HS-27A (cell line): ENCODE measurements around the gene DIPK1C.

ENCODE experiments used
- DNase-seq: peaks from one replicate; pipeline ENCODE4 v3.0.0-alpha.2; 2012; ENCODE audit warnings: low read depth, missing footprints

DIPK1C gene

GRCh38 chr18:74482697-74483096 lies 25.6 kb upstream of the DIPK1C start:
- no peak for DNase-seq

- DNase-seq: no peak
These were observed 23.1 kb upstream of the DIPK1C start for GRCh38 chr18:74480149-74480651.

- DNase-seq: no peak
These were observed 22.5 kb upstream of the DIPK1C start for GRCh38 chr18:74479486-74480148.

GRCh38 chr18:74478880-74479279 lies 21.8 kb upstream of the DIPK1C start:
- DNase-seq: no peak

- no peak for DNase-seq
These were observed 21.2 kb upstream of the DIPK1C start for GRCh38 chr18:74478316-74478715.

GRCh38 chr18:74477771-74478170 lies 20.7 kb upstream of the DIPK1C start:
- no peak for DNase-seq

GRCh38 chr18:74476140-74476539 lies 19.0 kb upstream of the DIPK1C start:
- DNase-seq: no peak

- DNase-seq: no peak
These were observed 17.0 kb upstream of the DIPK1C start for GRCh38 chr18:74473976-74474640.

- DNase-seq: no peak
These were observed 15.2 kb upstream of the DIPK1C start for GRCh38 chr18:74472312-74472711.

- DNase-seq: no peak
These were observed 11.5 kb upstream of the DIPK1C start for GRCh38 chr18:74468547-74469061.

- DNase-seq: no peak
These were observed 8.7 kb upstream of the DIPK1C start for GRCh38 chr18:74465775-74466174.

- no peak for DNase-seq
These were observed 6.9 kb upstream of the DIPK1C start for GRCh38 chr18:74463983-74464382.

- no peak for DNase-seq
These were observed 6.1 kb upstream of the DIPK1C start for GRCh38 chr18:74463254-74463653.

GRCh38 chr18:74460825-74461224 lies 3.7 kb upstream of the DIPK1C start:
- no peak for DNase-seq

GRCh38 chr18:74459889-74460288 lies 2.8 kb upstream of the DIPK1C start:
- DNase-seq: no peak

GRCh38 chr18:74457725-74458421 lies 765 bp upstream of the DIPK1C start:
- no peak for DNase-seq

- no peak for DNase-seq
These were observed 612 bp downstream of the DIPK1C start for GRCh38 chr18:74456349-74457042.

GRCh38 chr18:74456017-74456348 lies 1.1 kb downstream of the DIPK1C start:
- DNase-seq: no peak

GRCh38 chr18:74455386-74455785 lies 1.7 kb downstream of the DIPK1C start:
- no peak for DNase-seq

GRCh38 chr18:74454279-74454751 lies 2.8 kb downstream of the DIPK1C start:
- DNase-seq: no peak

GRCh38 chr18:74453642-74454198 lies 3.4 kb downstream of the DIPK1C start:
- DNase-seq: no peak

- DNase-seq: no peak
These were observed 4.0 kb downstream of the DIPK1C start for GRCh38 chr18:74453016-74453566.
